GM11168 (cell line): ENCODE data around the gene OBSL1.

Source experiments
- in situ Hi-C: fragments of 300-500 bp; cut with MboI; formaldehyde crosslinking; loops from one replicate; pipeline ENCODE4 v1.12.0; 2022; ENCODE audit warnings: low sequenced_read_pairs; ENCODE audit not compliant: unreplicated experiment

The OBSL1 gene

DNA sequence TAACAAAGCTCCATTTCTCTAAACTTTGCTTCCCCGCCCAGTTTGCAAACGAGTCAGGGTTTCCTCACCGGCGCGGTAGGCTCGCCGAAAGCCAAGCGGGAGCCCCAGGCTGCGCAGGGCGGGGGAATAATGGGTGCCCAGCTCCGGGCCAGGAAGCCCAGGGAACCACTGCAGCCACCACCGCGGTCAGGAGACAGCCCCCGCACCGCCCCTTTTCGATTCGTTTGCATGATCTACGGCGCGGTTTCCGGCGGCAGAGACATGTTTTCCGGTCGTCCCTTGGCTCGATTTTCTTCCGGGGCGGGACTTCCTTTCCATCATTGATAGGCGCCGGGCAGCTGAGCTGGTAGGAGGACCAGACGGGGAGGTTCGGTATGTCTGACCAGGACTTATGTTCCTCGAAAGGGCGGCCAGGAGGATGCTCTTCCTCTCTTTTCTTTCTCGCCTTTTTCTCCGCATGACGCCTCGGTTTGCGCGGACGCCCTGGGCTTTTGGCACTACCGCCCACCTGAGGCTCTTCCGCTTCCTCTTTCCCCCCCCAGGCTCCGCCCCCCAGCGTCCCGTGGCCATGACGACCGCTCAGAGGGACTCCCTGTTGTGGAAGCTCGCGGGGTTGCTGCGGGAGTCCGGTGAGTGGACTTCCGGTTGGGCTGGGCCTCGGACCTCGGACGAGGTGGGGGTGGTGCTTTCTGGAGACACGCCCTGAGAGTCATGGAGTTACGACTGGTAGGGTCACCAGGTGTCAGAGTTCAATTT lies 26.4 kb upstream of the OBSL1 start, which contains the start of gene STK11IP:
STK11IP (plus strand) TSS at position 306 of the 756 bp plus-strand sequence; CDS start at position 569, 263 bp downstream.
- in situ Hi-C loops = no loop called here

DNA sequence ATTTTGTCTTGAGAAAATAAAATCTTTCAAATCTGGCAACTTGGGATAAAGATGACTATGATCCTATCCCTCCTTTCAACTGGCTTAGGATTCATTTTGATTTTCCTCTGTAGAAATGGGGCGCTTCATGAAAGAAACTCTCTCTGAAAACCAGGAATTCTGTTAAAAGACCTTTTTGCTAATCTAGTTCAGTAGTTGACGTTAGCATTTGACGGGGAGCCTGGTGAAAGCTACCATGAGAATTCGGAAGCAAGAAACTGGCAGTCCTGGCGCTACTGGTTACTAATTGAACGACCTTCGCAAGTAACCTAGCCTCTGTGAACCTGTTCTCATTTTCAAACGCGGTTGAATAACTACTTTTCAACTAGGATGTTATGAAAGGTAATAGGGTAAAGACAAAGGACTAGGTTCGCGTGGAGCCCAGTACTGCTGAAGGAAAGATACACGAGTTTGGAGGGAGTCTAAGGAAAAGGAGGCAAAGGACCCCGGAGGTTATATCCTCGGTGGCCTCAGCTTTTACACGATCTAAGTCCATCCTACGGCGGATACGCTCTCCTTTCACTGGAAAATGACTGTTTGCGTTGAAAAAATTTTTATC lies 25.7 kb upstream of the OBSL1 start:
- in situ Hi-C loops = no loop called here

DNA sequence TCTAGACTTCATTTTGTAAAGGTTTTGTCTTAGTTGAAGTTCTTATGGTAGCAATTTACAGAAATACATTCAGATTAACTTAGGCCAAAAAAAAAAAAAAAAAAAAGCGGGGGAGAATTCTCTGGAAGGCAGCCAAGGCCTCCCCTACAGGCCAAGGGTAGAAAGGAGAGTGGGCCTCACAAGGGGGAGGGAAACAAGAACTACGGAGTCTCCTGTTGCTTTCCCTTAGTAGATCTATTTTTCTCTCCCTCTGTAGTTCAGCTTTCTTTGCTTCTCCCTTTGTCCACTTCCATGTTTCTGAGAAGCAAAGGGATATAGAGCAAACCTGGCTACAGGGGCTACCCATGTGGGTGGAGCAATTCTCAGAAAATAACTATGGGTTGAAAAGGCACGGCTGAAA lies 23.9 kb upstream of the OBSL1 start:
- in situ Hi-C loops = no loop called here

DNA sequence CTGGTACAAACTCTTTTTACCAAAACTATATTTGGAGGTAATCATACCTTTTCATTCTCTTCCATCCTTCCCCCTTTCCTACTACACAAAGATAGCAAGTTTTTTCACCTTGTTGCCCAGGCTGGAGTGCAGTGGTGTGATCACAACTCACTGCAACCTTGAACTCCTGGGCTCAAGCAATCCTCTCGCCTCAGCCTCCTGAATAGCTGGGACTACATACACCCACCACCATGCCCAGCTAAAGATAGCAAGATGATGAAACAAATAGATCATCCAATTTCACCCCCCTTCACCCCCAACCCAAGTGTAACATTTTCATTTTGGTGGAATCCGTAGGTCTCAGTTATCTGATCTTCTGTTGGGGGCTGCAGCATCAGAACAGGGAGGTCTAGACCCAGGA lies 21.8 kb upstream of the OBSL1 start:
- in situ Hi-C loops = no loop called here

DNA sequence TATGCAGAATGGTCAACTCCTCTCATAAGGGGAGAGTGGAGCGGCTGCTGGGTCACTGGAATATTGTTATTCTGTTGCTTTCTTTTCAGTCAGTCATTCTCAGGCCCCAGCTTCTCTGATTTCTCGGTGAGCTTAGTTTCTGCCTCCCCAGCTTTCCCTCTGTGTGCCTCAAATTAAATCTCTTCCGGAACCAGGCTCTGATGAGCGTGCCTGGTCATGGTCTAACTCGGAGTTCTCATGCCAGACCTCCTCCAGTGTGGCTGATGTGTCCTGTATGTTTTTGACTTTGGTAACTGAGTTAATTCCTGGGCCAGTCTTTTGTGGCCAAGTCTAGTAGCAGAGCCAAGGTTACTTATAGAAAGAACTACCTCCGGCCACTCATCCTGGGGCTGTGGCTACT lies 21.4 kb upstream of the OBSL1 start:
- in situ Hi-C loops = no loop called here

DNA sequence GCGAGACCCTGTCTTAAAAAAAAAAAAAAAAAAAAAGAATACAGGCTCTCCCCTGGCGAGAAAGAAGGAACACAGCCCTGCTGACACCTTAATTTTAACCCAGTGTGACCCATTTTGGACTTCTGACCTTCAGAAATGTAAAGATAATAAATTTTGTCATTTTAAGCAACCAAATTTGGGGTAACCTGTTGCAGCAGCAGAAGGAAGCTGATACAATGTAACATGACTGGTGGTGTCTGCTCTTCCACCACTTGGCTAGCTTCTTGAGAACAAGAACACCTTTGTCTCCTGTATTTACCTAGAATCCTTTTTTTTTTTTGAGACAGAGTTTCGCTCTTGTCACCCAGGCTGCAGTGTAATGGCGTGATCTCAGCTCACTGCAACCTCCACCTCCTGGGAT lies 19.8 kb upstream of the OBSL1 start:
- in situ Hi-C loops = no loop called here

DNA sequence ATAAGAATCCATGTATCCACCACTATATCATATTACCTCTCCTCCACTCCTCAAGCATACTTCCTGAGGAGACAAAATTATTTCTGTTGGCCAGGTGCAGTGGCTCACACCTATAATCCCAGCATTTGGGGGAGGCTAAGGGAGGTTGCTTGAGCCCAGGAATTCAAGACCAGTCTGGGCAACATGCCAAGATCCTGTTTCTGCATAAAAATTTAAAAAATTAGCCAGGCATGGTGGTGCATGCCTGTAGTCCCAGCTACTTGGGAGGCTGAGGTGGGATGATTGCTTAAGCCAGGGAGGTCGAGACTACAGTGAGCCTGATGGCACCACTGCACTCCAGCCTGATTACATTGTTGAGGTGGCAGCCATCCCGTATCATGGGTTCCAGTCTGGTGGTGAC lies 10.0 kb upstream of the OBSL1 start:
- in situ Hi-C loops = no loop called here

DNA sequence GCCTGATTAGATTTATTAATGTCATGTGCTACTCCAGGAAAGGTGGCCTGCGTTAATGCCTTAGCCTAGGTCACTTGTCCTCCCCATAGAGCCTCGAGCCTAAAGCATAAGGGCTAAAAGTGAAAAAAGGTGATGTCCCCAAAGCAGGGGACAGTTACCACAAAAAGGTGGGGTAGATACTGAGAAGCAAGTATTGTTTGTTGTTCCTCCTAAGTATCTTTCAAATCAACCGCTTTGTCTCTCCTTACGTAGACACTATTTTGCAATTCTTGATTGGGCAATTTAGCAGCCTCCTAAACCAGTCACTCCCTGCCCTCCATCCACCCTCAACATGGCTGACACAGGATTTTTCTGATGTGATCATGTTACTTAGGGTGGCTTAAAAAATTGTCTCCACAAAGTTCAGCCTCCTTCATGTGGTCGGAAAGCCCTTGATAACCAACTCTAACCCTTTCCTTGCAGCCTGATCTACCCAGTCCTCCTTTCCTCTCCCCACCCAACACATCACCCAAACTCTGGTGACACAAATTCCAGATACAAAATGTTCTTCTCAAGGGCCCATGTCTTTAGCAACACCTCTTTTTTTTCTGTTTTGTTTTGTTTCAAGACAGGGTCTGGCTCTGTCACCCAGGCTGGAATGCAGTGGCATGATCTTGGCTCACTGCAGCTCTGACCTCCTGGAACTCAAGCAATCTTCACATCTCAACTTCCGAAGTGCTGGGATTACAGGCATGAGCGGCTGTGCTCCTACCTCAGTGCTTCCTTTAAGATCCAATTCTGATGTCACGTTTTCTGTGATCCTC lies 7.7 kb upstream of the OBSL1 start:
- in situ Hi-C loops = no loop called here

DNA sequence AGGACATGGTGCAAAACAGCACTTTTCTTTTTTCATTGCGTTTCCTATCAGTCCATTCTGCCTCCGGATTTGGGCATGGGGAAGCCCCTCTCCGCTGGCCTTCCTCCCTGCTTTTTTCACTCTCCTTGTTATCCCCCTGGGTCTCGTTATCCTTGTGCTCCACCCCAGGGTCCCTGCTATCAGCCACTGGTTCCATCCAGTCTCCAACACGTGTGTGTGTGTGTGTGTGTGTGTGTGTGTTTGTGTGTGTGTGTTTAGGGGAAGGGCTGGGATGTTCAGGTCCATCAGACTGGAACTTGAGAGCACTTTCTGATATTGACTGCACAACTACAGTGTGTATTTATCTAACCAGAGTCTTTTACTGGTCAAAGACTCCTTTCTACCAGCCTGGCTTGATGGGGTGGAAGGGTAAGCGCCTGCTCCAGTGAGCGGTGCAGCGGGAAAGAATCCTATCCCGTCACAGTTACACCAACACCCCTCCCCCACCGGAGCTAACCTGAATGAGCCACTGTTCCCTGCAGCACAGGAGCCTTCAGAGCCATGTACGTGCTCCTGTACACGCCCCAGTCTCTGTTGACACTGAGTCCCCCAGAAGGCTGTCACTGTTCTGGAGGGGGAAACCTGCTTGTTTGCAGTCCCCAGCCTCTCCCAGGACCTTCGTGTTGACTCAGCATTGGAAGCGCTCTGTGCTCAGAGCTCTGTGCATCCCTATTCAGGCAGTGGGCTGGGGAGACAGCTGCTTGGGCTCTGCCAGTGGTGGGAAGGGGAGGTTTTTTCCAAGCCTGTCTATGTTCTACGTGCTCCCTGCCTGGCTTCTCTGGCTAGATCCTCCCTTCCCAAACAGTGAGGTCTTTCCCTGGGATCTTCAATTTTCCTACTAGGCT lies 5.4 kb upstream of the OBSL1 start:
- in situ Hi-C loops = no loop called here

DNA sequence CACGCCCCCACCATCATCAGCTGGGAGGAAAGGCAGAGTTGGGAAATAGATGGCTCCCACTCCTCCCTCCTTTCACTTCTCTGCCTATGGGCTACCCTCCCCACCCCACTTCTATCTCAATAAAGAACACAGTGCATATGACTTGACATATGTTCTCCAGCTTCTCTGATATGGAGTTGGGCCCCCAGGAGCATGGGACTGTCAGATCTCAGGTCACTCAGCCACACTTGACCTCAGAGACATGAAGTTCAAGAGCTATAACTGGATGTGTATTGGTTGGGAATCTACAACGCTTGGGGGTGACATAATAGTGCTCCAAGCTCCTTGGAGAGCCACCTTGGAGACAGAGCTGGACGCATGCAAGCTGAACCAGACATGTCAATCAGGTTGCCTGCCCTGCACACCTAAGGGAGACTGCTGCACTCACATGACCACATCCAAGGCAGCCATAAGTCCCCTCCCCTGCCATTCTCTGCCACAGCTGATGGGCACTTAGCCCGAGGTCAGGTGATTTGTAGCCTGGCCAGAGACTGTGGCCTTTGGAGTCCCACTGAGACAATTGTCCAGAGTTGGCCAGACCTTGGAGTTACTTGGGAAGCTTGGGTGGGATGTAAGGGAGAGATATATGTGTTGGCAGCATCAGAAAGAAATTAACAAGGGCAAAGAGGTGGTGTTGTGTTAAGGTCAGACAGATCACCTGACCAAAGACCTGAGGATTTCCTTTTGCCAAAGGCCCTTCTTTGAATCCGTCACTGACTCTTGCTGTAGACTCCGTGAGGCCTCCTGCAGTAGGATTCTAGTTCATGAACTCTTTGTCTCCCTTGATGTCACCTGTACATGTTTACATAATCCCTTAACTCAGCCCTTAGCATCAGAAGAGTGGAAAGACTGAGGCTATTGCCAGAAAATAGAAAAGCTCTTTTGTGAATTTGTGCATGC lies 4.5 kb upstream of the OBSL1 start:
- in situ Hi-C loops = no loop called here

DNA sequence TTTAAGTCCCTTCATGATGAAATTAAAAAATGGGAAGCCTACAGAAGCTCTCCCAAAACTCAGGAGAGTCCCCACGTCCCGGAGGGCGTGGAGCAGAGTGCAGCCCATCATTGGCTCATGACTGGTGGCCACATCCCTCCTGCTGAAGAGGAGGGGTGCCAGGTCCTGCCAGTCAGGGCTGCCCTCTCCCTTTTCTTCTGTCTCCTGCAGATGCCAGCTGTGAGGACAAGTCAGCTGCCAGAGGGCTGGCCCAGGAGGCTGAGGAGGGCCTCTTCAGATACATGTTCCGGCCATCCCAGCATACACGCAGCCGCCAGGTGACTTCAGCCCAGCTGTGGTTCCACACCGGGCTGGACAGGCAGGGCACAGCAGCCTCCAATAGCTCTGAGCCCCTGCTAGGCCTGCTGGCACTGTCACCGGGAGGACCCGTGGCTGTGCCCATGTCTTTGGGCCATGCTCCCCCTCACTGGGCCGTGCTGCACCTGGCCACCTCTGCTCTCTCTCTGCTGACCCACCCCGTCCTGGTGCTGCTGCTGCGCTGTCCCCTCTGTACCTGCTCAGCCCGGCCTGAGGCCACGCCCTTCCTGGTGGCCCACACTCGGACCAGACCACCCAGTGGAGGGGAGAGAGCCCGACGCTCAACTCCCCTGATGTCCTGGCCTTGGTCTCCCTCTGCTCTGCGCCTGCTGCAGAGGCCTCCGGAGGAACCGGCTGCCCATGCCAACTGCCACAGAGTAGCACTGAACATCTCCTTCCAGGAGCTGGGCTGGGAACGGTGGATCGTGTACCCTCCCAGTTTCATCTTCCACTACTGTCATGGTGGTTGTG lies 3.4 kb upstream of the OBSL1 start:
- in situ Hi-C loops = no loop called here

DNA sequence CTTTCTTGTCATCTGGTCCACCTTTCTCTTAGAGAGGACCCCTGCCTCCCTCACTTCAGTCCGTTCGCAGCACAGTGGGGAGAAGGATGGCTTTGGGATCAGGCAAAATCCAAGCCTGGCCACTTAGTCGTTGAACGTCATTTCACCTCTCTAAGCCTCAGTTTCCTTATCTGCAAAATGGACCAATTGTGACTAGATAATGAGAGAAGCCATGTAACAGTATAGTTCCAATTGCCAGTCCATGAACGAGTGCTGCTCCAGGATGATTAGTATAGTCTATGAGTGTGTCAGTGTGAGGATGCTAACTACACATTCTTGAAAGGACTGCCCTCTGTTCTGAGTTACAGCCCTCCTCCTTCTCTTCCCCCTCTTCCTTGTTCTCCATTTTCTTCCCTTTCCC lies 1.8 kb upstream of the OBSL1 start:
- in situ Hi-C loops = no loop called here

DNA sequence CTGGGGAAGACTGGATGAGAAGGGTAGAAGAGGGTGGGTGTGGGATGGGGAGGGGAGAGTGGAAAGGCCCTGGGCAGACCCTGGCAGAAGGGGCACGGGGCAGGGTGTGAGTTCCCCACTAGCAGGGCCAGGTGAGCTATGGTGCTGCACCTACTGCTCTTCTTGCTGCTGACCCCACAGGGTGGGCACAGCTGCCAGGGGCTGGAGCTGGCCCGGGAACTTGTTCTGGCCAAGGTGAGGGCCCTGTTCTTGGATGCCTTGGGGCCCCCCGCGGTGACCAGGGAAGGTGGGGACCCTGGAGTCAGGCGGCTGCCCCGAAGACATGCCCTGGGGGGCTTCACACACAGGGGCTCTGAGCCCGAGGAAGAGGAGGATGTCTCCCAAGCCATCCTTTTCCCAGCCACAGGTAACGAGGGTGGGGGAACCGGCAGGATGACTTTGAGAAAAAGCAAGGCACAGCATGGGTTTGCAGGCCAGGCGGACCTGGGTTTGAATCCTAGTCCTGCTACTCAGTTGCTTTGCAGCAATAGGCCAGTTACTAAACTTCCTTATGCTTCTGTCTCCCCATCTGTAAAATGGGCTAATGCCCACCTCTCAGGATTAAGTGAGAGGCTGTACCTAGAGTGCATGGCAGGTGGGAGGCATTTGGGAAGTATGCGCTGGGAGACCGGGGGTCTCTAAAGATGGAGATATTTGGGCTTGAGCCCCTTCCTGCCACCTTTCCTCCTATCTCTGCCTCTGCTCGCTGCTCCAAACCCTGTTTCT lies 1.1 kb upstream of the OBSL1 start, which contains the start of gene INHA:
INHA (plus strand) TSS at position 74 of the 765 bp plus-strand sequence; CDS start at position 139, 65 bp downstream.
- in situ Hi-C loops = no loop called here

DNA sequence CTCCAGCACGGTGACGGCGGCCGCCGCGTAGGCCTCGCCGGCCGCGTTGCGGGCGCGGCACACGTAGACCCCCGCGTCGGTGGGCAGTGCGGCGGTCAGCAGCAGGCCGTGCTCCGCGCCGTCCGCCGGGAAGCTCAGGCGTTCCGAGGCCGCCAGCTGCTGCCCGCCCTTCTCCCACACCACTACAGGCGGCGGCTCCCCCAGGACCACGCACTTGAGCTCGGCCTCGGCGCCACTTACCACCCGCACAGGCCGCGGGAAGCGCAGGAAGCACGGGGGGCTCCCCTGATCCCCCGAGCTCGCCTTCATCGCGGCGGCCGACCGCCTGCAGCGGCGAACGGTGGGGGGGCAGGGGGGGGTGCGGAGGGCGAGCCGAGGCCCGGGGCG lies 422 bp downstream of the OBSL1 start:
- in situ Hi-C loops = no loop called here

DNA sequence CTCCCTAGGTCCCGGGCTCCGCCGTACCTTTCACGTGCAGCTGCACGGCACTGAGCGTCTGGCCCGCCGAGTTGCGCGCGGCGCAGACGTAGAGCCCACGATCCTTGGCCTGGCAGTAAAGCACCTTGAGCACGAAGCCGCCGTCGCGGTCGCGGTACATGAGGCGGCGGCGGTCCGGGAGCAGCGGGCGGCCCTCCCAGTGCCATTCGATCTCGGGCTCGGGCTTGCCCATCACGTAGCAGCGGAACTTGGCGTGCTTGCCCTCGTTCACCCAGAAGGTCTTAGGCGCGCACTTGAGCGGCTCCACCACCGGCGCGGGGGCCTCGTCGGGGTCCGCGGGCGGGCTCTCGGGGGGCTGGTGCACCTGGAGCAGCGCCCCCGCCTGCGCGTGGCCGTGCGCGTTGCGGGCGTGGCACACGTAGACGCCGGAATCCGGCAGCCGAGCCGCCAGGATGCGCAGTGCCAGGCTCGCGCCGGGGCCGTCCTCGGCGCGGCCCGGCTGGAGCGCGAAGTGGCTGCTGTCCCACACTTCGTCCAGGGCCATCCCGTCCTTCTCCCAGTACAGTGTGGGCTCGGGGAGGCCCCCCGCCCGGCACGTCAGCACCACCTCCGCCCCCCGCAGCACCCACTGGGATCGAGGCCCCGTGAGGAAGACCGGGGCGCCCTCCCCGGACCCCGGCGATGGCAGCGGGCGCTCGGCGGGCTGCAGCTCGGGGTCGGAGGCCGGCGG lies 980 bp downstream of the OBSL1 start:
- in situ Hi-C loops = no loop called here

DNA sequence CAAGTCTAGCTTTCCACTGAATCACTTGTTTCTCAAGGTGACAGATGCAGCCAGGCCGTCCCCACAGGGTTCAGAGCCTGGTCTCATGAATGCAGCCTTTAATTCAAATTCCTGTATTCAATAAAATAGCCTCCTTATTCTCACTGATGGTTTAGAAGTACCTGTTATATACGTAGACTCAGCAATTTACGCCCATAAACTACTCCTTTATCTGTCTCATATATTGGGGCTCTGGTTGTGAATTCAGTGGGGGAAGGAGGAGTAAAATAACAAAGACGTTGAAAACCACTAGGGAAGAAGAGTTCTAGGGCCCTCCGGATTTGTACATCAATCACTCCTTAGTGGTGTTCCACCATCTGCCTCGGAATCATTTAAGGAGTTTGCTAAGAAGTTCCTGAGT lies 1.7 kb downstream of the OBSL1 start:
- in situ Hi-C loops = no loop called here

DNA sequence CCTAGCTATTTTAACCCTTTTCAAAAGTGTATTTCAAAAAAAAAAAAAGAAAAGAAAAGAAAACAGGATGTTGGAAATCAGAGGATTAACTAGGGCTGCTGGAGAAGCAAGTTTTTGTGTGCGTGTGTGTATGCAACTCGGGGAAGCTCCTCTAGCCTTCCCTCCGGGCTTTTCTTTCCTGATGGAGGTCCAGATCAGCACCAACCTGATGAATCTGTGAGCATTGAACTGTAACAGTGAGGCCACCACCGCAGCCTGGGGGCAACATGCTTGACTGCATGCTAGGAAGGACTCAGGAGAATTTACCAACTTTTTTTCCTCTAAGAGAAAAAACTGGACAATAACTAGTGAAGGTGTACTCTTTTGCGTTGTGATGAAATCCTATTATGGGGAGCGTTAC lies 2.3 kb downstream of the OBSL1 start:
- in situ Hi-C loops = no loop called here
